ENCODE data around the gene C5orf15. TPM values are rescaled to one million over a fixed set of nuclear protein-coding genes. Genes with fewer than 3 reads are reported as not detected.

C5orf15 gene
- total and polyA plus RNA-seq, 2 experiments from 2014 or later, result 37.7 to 61.4 TPM

DNA sequence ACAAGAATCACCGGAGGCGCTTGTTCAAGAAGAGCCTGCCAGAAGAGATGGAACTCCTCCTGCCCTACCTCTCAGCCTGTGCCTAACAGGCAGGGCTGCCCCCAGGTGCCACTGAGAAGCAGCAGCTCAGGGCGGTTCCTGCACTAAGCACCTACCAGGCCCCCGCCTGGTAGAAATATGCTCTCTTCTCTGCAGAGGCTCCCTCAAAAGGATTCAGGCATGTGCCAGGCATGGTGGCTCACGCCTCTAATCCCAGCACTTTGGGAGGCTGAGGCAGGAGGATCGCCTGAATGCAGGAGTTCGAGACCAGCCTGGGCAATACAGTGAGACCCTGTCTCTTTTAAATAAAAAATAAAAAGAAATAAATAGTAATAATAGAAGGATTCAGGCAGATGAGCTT, 30.4 kb upstream of the C5orf15 start (continued):
- TF ChIP-seq, protein P1, sequence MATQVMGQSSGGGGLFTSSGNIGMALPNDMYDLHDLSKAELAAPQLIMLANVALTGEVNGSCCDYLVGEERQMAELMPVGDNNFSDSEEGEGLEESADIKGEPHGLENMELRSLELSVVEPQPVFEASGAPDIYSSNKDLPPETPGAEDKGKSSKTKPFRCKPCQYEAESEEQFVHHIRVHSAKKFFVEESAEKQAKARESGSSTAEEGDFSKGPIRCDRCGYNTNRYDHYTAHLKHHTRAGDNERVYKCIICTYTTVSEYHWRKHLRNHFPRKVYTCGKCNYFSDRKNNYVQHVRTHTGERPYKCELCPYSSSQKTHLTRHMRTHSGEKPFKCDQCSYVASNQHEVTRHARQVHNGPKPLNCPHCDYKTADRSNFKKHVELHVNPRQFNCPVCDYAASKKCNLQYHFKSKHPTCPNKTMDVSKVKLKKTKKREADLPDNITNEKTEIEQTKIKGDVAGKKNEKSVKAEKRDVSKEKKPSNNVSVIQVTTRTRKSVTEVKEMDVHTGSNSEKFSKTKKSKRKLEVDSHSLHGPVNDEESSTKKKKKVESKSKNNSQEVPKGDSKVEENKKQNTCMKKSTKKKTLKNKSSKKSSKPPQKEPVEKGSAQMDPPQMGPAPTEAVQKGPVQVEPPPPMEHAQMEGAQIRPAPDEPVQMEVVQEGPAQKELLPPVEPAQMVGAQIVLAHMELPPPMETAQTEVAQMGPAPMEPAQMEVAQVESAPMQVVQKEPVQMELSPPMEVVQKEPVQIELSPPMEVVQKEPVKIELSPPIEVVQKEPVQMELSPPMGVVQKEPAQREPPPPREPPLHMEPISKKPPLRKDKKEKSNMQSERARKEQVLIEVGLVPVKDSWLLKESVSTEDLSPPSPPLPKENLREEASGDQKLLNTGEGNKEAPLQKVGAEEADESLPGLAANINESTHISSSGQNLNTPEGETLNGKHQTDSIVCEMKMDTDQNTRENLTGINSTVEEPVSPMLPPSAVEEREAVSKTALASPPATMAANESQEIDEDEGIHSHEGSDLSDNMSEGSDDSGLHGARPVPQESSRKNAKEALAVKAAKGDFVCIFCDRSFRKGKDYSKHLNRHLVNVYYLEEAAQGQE (IDR thresholded peaks at IDR 0.05; ENCODE audit: unreplicated experiment), result no peak

DNA sequence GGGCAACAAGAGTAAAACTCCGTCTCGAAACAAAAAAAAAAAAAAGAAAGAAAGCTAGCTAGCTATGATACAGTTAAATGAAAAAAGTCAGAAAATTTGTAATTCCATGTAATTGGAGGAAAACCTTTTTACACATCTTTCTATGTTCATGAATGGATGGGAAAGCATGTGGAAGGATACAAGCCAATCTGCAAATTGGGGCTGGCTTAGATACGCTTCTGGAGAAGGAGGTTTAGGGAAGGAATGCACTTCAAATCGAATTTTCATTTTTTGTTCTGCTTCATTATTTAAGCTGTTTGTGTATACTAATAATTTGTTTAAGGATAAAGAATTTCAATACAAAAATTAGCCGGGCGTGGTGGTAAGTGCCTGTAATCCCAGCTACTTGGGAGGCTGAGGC, 29.6 kb upstream of the C5orf15 start:
- Histone ChIP-seq H3K4me1 (ENCODE audit: insufficient read depth) (peaks cover 29% of the 10 kb centered on the region), H3K27ac (ENCODE audit: low read depth) (no peak overlapping the region), H2AFZ (no peak overlapping the region), H3K27me3 (ENCODE audit: insufficient read depth) (no peaks in the 10 kb centered on the region), H3K4me2 (no peak overlapping the region), H3K4me3 (no peak overlapping the region), H4K20me1 (replicated peaks; ENCODE audit: insufficient read depth) (peaks cover 89% of the 10 kb centered on the region), H3F3A (replicated peaks; ENCODE audit: low read depth) (0 out of 2 replicates have a peak, but pooled peaks cover 6% of the 10 kb centered on the region), H3K79me2 (replicated peaks; ENCODE audit: insufficient read depth) (peaks cover 100% of the 10 kb centered on the region), H3K36me3 (ENCODE audit: insufficient read depth) (peaks cover 5% of the 10 kb centered on the region; the same call in 1 of the 2 replicates), H3K9me2 (ENCODE audit: insufficient read depth) (no peaks in the 10 kb centered on the region)
- Mint-ChIP-seq H3K27ac (no peak overlapping the region), H3K4me3 (no peak overlapping the region), H3K36me3 (ENCODE audit: low read depth) (peaks cover 17% of the 10 kb centered on the region), H3K4me1 (peaks cover 60% of the 10 kb centered on the region), H3K9me3 (no peaks in the 10 kb centered on the region), H3K27me3 (ENCODE audit: insufficient read depth, low read depth, poor library complexity) (peaks cover 12% of the 10 kb centered on the region)
- DNase-seq (ENCODE audit: low spot score) (no peak), ATAC-seq (no peak)
- no peak for TF ChIP-seq POLR2AphosphoS5 (IDR thresholded peaks at IDR 0.05; ENCODE audit: low read depth)
- TF ChIP-seq EZH2phosphoT487 (IDR thresholded peaks at IDR 0.05; ENCODE audit: unreplicated experiment), result no peak
- TF ChIP-seq, protein P1 (IDR thresholded peaks at IDR 0.05; ENCODE audit: unreplicated experiment), result no peak
- TF ChIP-seq EZH2 (IDR thresholded peaks at IDR 0.05; ENCODE audit: low read depth, unreplicated experiment), result no peak
- no peak for TF ChIP-seq STAT1 (IDR thresholded peaks at IDR 0.05; ENCODE audit: unreplicated experiment)
- TF ChIP-seq ZNF331 (CRISPR knock-in tag; IDR thresholded peaks at IDR 0.05; ENCODE audit: low read depth), result no peak
- TF ChIP-seq NANOG (IDR thresholded peaks at IDR 0.05; ENCODE audit: borderline replicate concordance), result no peak
